NCI-H446 treated with DMSO at 0.1 percent for 48 hours (cell line): ENCODE measurements around the gene NYNRIN.
"Not testable (repeated sequence)": the region's sequence is repeated elsewhere in the genome, so short reads cannot be mapped to it uniquely, and the experiment has no call there.

Experiments used
- DNase-seq: peaks from one replicate; lab custom pipeline; 2025; lab: John Stamatoyannopoulos, UW

The NYNRIN gene

DNA sequence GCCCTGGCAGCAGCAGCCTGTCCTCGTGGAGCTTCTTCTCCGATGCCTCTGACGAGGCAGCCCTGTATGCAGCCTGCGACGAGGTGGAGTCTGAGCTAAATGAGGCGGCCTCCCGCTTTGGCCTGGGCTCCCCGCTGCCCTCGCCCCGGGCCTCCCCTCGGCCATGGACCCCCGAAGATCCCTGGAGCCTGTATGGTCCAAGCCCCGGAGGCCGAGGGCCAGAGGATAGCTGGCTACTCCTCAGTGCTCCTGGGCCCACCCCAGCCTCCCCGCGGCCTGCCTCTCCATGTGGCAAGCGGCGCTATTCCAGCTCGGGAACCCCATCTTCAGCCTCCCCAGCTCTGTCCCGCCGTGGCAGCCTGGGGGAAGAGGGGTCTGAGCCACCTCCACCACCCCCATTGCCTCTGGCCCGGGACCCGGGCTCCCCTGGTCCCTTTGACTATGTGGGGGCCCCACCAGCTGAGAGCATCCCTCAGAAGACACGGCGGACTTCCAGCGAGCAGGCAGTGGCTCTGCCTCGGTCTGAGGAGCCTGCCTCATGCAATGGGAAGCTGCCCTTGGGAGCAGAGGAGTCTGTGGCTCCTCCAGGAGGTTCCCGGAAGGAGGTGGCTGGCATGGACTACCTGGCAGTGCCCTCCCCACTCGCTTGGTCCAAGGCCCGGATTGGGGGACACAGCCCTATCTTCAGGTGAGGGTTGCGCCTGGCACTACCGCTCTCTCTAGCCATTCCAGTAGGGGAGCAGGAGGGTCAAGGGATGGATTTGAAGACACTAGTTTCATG is 28.7 kb upstream of the NYNRIN start:
- DNase-seq, result no peak

DNA sequence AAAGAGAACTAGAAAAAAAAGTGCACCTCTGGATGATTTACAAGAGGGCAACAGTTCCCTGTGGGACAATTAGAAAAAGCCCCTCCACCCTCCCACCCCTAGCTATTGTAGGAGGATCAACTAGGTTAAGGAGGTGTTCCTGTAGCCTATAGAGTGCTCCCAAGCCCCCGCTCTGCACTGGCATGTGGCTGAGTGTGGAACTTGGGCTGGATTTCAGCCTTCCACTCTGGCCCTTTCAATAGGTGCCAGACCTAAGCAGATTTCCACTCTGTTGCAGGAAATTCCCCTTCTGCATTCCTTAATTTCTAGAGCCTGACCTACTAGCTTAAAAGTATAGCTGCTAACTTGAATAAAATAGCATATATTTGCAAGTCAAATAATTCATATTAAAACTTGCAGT is 28.1 kb upstream of the NYNRIN start:
- DNase-seq, result no peak

DNA sequence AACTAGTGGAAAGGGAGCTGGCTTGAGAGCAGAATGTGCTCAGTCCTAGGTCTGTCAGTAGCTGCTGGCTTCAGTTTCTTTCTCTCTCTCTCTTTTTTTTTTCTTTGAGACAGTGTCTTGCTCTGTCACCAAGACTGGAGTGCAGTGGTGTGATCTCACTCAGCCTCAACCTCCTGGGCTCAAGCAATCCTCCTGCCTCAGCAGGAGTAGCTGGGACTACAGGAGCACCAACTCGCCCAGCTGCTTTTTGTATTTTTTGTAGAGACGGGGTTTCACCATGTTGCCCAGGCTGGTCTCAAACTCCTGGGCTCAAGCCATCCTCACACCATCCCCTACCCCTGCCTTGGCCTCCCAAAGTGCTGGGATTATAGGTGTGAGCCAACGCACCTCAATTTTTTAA is 27.2 kb upstream of the NYNRIN start:
- DNase-seq, result not testable (repeated sequence)

DNA sequence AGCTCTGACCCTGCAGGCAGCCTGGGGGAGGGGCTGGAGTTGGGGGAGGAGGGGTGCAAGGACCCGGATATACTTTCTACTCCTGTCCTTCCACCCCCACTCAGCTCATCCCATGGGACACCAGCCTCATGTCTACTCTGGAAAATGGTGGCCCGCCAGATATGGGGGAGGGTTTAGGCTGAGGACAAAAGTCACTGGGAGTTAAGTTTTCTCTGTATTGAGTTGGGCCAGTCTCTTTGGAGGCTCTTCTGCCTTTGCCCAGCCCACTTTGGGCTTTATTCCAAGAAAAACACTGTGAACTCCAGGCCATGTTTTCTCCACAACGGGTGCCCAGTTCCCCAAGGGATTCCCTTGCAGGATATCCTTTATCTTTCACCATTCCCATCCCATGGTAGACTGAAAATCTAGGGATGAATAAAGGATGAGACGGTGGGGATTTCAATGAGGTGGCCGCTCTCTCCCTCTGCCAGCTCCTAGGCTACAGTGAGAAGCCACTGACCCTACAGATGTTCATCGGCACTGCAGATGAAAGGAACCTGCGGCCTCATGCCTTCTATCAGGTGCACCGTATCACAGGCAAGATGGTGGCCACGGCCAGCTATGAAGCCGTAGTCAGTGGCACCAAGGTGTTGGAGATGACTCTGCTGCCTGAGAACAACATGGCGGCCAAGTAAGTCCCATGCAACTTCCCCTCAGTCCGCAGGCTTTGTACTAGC is 25.9 kb upstream of the NYNRIN start:
- DNase-seq, result no peak

DNA sequence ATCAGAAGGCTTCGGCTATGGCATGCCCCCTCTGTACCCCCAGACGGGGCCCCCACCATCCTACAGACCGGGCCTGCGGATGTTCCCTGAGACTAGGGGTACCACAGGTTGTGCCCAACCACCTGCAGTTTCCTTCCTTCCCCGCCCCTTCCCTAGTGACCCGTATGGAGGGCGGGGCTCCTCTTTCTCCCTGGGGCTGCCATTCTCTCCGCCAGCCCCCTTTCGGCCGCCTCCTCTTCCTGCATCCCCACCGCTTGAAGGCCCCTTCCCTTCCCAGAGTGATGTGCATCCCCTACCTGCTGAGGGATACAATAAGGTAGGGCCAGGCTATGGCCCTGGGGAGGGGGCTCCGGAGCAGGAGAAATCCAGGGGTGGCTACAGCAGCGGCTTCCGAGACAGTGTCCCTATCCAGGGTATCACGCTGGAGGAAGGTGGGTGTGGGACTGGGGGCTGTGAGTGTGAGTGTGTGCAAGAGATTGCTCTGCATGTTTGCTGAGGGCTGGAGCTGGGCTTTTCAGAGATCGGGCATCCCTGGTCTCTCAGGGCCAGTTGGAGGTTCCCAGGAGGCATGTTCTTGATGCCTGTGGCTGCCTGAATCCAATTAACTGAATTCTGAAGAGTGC is 22.2 kb upstream of the NYNRIN start:
- DNase-seq, result no peak

DNA sequence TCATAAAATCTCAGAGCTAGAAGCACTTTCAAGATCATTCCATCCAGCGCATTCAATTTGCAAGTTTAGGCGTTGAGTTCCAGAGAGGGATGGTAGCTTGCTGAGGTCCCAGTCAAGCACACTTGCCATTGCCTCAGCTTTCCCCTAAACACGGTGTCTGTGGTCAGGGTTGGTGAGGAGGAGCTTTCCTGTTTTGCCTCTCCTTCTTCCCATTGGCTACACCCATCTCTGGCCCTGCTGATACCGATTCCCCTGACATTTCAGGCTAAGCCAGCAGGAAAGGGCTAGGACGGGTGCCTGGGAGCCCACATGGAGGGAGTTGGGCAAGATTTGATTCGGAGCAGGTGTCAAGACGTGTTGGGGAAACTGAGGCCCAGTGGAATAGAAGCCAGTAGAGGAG is 21.7 kb upstream of the NYNRIN start:
- DNase-seq, result no peak

DNA sequence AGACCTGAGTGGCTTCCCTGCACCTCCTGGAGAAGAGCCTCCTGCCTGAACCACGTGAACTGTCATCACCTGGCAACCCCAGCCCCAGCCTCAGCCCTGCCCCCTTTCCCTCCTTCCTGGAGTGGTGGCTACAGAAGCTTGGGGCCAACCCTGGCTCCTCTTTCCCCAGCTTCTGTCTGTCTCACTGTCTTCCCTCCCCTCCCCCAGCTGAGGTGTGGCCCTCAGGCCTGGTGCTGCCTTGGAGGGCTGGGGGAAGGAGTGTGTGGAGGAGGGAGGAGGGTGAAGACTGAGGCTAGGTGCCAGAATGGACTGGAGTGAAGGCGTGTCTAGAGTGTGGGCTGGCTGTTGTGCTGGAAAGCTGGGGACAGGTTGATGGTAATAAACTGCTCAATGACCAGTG is 21.1 kb upstream of the NYNRIN start:
- DNase-seq, result no peak

DNA sequence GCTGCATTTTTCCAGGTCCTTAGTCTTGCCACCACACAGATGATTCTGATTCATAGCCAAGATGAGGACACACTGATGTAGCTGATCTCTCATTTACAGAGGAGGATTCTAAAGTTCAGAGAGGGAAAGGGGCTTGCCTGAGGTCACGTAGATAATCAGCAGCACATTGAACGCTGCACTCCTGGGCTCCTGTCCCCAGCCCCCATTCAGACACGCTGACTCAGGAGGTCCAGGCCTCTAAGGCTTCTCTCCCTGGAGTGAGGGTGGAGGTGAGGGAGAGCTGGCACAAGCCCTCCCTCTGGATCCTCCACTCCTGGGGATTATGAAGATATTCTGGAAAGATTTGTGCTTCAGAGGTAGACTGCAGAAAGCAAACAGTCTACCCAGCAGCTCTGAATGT is 20.5 kb upstream of the NYNRIN start:
- DNase-seq, result no peak

DNA sequence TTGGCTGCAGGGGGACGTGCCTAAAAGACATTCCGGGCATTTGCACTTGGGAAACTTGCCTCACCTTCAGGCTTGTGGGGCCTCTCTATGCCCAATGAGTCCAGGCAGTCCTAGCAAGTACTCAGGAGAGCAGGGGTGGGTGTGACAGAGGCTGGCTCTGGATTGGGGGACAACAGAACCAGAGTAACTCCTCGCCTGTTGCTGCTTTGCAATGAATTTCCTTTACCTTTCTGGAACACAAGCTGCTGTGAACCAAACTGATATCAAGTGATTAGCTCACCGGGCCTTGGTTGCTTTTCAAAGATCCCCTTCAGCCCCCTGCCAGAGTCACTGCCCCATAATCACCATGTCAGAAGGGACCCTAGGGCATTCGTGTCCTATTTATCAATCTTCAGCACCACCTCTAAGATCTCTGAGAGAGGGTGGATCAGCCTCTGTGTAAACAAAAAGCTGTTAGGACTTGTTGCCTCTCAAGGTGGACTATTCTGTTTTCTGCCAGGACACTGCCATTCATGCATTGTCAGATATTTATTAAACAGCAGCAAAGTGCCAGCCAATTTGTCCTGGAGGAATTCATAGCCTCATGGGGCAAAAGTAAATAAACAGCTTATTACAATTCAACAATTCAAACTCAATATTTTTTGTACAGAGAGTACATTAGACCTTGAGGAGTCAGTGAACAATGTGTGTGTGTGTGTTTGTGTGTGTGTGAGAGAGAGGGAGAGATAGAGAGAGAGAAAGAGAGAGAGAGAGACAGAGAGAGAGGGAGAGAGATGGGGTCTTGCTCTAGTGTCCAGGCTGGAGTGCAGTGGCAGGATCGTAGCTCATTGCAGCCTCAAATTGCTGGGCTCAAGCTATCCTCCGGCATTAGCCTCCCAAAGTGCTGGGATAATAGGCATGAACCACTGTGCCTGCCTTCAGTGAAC is 19.6 kb upstream of the NYNRIN start:
- DNase-seq, result no peak

DNA sequence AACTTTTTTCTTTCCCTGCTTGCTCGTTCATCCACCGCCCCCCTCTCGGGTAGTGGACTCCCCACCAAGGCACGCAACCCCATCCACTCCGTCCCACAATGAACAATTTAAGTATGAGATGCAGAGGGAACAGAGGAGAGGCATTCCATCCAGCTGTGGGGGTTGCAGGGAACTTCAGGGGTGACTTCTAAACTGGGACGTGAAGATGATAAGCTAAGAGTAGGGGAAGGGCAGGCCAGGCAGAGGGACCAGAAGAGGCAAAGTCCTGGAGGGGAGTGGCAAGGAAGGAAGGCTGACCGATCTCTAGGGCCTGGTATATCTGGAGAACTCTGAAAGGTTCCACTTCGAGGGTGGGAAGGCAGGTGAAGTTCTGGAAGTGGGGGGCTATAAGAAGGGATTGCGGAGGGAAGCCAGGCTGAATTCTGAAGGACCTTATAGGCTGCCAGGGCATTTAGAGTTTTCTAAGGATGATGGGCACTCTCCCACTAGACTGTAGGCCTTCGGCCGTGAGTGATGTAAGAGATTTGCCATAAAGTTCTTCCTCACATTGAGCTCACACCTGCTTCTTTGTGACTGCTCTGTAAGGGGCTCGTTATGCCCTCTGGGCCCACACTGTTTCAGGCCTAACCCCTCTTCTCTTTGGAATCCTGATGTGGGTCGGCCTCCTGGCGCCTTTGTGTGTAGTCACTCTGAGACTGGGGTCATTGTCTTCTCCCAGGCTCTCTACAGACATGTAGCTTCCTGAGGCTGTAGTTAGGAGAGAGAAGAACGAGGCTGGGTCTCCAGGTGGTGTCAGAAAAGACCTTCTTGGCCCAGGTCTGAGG is 18.7 kb upstream of the NYNRIN start:
- DNase-seq, result no peak

DNA sequence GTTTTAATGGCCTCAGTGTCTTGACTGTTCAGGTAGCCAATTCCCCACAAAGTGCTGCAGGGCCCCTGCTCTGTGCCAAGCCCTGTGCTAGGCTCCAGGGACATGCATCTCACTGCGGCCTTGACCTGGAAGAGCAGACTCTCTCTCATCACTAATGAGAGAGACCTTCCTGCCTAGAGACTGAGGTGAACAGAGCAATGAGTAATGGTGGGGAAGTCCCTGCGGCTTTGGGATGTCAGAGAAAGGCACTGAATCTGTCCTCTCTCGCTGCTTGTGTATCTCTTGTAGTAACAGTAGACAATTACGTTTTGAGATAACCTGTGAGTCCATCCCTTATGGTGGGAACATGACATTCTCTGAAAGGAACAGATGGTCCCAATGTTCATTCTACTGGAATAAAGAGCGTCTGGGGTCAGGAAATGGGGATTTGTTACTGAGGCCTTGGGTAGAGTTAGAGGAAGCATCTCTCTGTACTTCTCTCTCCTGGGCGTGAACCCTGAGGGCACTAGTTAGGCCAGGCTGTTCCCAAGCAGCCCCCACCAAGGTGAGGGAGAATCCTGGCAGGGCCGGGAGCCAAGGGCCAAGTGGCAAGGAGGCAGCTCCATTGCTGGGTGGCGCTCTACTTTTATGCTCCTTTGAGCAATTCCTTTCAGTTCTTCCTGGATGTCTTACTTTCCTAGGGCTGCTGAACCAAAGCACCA is 17.3 kb upstream of the NYNRIN start:
- no peak for DNase-seq

DNA sequence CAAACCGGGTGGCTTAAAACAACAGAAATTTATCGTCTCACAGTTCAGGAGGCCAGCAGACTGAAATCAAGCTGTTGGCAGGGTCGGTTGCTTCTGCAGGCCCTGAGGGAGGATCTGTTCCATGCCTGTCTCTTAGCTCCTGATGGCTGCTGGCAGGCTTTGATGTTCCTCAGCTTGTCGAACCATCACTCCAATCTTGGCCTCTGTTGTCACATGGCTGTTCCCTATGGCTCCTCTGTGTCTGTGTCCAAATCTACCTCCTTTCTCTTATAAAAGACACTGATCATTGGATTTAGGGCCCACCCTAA is 16.8 kb upstream of the NYNRIN start:
- DNase-seq, result no peak

DNA sequence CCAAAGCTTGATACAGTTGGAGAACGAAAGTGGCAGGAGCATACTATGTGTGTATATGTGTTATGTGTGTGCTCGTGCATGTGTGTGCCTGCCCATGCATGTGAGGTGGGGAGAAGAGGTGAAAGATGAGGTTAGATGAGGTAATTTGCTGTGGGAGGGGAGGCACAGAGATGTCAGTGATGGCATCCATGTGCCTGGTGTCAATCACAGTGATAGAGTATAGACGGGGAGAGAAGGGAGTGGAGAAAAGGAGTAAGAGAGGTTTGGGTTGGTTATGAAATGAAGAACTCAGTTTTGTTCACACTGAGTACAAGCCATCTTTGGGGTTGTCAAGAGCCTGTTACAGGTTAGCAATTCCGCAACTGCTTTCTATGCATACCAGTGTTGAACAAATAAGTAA is 14.6 kb upstream of the NYNRIN start:
- no peak for DNase-seq

DNA sequence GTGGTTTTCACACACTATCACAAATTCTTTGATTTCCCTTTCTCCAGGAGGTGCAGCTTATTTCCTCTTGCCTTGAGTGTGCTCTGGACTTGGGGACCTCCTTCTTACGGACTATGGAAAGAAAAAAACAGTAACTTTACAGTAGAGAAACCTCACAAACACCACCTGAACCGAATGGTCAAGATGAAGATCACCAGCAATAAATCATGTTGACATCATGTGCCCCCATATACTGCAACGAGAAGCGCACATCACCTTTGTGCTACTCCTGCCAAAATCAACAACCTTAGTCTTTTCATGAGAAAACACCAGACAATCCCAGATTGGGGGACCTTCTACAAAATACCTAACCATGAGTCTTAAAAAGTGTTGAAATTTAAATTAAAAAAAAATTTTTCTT is 13.3 kb upstream of the NYNRIN start:
- DNase-seq, result no peak

DNA sequence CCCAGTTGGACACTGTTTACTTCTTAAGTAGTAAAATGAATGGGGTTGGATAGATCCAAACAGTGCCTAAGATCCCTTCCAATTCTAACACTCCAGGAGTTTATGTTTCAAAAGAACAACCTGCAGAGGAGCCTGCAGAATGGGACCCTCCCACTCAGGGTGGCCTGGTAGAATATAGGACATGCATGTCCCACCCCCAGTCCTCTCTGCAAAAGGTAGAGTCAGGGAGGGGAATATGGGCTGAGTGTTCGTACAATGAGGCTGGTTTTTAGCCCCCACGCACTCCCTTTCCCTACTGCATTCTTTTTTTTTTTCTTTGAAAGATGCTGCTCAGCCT is 11.8 kb upstream of the NYNRIN start:
- DNase-seq, result no peak

DNA sequence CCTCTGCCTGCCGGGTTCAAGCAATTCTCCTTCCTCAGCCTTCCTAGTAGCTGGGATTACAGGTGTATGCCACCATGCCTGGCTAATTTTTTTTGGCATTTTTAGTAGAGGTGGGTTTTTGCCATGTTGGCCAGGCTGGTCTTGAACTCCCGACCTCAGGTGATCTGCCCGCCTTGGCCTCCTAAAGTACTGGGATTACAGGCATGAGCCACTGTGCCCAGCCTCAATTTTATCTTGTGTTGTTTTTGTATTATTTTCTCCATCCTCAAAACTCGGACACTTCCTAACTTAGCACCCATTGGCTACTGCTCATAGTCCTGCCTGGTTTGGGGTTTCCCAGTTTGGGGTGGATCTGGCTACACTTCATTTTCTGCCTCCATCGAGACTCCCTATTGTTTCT is 11.2 kb upstream of the NYNRIN start:
- DNase-seq, result not testable (repeated sequence)

DNA sequence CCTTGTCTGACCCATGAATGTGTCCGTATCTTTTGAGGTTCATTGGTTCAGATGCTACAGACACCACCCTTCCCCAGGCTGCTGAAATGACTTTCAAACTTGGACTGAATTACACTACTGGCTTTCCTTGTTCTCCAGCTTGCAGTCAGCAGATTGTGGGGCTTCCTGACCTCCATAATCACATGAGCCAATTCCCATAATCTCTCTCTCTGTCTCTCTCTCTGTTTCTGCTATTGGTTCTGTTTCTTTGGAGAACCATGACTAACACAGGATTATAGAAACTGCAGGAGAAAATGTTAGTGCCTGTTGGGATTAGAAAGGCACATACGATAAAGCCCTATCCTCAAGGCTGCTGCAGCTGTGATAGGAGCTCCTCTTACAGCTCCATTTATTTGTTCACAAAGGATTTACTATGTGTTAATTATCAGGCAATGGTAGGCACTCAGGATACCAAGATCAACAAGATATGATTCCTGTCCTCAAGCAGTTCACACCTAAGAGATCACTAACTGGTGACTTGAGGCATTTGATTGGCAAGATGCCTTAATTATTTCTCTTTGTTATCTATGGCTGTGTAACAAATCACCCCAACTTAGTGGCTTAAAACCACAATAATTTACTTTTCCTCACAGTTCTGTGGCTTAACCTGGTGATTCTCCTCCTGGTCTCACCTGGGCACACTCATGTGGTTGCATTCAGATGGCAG is 10.2 kb upstream of the NYNRIN start:
- no peak for DNase-seq

DNA sequence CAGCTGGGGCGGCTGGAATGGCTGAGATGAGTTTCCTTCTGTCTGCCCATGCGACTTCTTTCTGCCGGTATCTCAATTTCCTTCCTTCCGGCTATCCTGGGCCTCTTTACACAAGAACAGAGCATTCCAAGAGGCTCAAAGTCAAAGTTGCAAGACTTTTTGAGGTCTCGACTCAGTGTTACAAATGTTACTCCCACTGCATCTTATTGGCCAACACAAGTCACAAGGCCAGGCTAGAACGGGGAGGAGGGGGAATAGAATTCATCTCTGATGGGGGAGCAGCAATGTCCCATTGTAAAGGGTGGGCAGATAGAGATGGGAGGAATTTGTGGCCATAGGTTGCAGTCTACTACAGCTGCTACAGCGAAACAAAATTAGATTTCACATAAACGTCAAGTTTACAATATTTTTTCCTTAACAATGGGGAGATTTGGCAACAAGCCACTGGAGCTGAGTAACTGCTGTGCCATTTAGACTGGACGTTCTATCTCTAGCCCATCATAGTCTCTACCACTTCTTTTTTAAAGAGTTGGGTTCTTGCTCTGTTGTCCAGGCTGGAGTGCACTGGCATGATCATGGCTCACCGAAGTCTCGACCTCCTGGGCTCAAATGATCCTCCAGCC is 9.5 kb upstream of the NYNRIN start:
- no peak for DNase-seq

DNA sequence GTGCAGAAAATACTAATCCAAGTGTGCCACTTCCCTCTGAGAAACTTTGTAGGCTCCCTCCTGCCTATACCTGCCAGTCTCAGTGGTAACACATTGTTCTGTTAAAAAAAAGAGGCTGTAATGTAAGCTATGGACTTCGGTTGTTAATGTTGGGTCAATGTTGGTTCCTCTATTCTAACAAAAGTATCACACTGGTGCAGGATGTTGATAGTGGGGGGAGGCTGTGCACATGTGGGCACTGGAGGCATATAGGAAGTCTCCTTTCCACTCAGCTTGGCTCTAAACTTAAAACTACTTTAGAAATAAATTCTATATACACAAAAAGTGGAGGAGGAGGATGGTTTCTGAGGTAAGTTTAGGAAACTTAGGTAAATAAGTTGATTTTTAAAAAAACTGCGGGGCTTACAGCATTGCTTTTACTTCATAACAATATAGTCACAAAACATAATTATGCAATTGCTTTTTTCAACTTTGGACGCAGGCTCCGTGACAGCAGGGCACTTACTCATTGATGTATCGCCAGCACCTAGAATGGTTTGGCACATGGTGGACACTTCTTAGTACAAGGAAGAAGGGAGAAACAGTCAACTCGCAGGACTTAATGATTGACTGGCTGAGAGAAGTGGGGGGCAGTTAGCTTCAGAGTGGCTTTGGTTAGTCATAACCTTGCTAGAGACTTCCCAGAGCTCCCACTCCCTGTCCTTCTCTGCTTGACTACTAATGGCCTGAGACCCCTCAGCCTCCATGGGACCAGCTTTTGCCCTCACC is 7.9 kb upstream of the NYNRIN start:
- no peak for DNase-seq
